SK-N-SH treated with all-trans-retinoic acid at 6 μM for 48 hours (cell line): Measurements from ENCODE around the gene TSBP1.

Experiments
- ARNTL ChIP-seq: fragments of 450-650 bp; formaldehyde crosslinking; IDR thresholded peaks from 2 replicates; pipeline ENCODE4 v1.5.0; 2020; ENCODE audit warnings: low read depth, mild to moderate bottlenecking, moderate library complexity, borderline replicate concordance
- CREB5 ChIP-seq: fragments of 250-450 bp; sonication (Bioruptor Pico); IDR thresholded peaks from 2 replicates; pipeline ENCODE4 v1.5.1; 2020; ENCODE audit warnings: low read depth, mild to moderate bottlenecking, moderate library complexity
- CSRNP3 ChIP-seq: fragments of 250-450 bp; sonication (Bioruptor Pico); IDR thresholded peaks from 2 replicates; pipeline ENCODE4 v1.5.1; 2021; ENCODE audit warnings: mild to moderate bottlenecking, moderate library complexity
- PATZ1 ChIP-seq: fragments of 250-450 bp; sonication (Bioruptor Pico); IDR thresholded peaks from 2 replicates; pipeline ENCODE4 v1.8.0; 2020; ENCODE audit warnings: mild to moderate bottlenecking, moderate library complexity, borderline replicate concordance
- POU6F1 ChIP-seq: fragments of 250-450 bp; sonication (Bioruptor Pico); IDR thresholded peaks from 2 replicates; pipeline ENCODE4 v1.8.0; 2021; ENCODE audit warnings: low read depth, mild to moderate bottlenecking, moderate library complexity, borderline replicate concordance
- RARB ChIP-seq: fragments of 250-450 bp; sonication (Bioruptor Pico); IDR thresholded peaks from 2 replicates; pipeline ENCODE4 v1.8.0; 2021; ENCODE audit warnings: mild to moderate bottlenecking, moderate library complexity
- TCF4 ChIP-seq: fragments of 250-450 bp; sonication (Bioruptor Pico); IDR thresholded peaks from 2 replicates; pipeline ENCODE4 v1.8.0; 2021; ENCODE audit warnings: mild to moderate bottlenecking, moderate library complexity, borderline replicate concordance
- TSHZ2 ChIP-seq: fragments of 250-450 bp; sonication (Bioruptor Pico); IDR thresholded peaks from 2 replicates; pipeline ENCODE4 v1.5.0; 2020; ENCODE audit warnings: mild to moderate bottlenecking, moderate library complexity
- ZNF565 ChIP-seq: fragments of 450-650 bp; formaldehyde crosslinking; conservative IDR thresholded peaks from 2 replicates; pipeline ENCODE4 v1.5.0; 2020; ENCODE audit warnings: low read depth, mild to moderate bottlenecking, moderate library complexity
- ZNF70 ChIP-seq: fragments of 450-650 bp; formaldehyde crosslinking; IDR thresholded peaks from 2 replicates; pipeline ENCODE4 v1.5.0; 2020; ENCODE audit warnings: mild to moderate bottlenecking, moderate library complexity
- ZNF8 ChIP-seq: fragments of 450-650 bp; formaldehyde crosslinking; IDR thresholded peaks from 2 replicates; pipeline ENCODE4 v1.5.0; 2020; ENCODE audit warnings: mild to moderate bottlenecking, moderate library complexity

- no peak for TF ChIP-seq TCF4 (CRISPR knock-in tag)
- TF ChIP-seq ZNF8 (CRISPR knock-in tag) = no peak
- no peak for TF ChIP-seq CREB5 (CRISPR knock-in tag)
- no peak for TF ChIP-seq ZNF565 (CRISPR knock-in tag)
- no peak for TF ChIP-seq ARNTL (CRISPR knock-in tag)
- TF ChIP-seq RARB (CRISPR knock-in tag) = no peak
- no peak for TF ChIP-seq TSHZ2 (CRISPR knock-in tag)
- TF ChIP-seq ZNF70 (CRISPR knock-in tag) = no peak
- TF ChIP-seq CSRNP3 (CRISPR knock-in tag) = no peak
- TF ChIP-seq POU6F1 (CRISPR knock-in tag) = no peak
- no peak for TF ChIP-seq PATZ1 (CRISPR knock-in tag)
These were observed 104.7 kb downstream of the TSBP1 start for GRCh38 chr6:32267035-32267434.
